Effector memory CD8-positive, alpha-beta T cell (primary cell): ENCODE results near the gene RGP1.

Experiments used
- ATAC-seq: fragments of 150-1000 bp; cut with Tn5 transposase; replicated peaks from 2 replicates; pipeline ENCODE4 v1.10.0; 2021; ENCODE audit warnings: mild to moderate bottlenecking, moderate library complexity
- DNase-seq, 3 experiments: peaks; one replicate each; pipeline ENCODE4 v3.0.0; 2021
- H3K27ac Mint-ChIP-seq, 2 donors: one replicate each; pipeline ENCODE4 v1.8.0; 2022; ENCODE audit warnings: mild to moderate bottlenecking in 2 of 2, mixed read lengths in 2 of 2, moderate library complexity in 2 of 2
- H3K27me3 Mint-ChIP-seq, 2 donors: one replicate each; pipeline ENCODE4 v1.8.0; 2022; ENCODE audit warnings: mixed read lengths in 2 of 2
- H3K36me3 Mint-ChIP-seq: one replicate; pipeline ENCODE4 v1.8.0; 2022; ENCODE audit warnings: mild to moderate bottlenecking, moderate library complexity, mixed read lengths; ENCODE audit not compliant: insufficient read depth
- H3K4me1 Mint-ChIP-seq, 2 donors: one replicate each; pipeline ENCODE4 v1.8.0; 2022; ENCODE audit warnings: low read depth in 2 of 2, mixed read lengths in 2 of 2
- H3K4me3 Mint-ChIP-seq, 2 donors: one replicate each; pipeline ENCODE4 v1.8.0; 2022; ENCODE audit warnings: mild to moderate bottlenecking in 2 of 2, mixed read lengths in 2 of 2, moderate library complexity in 2 of 2
- H3K9me3 Mint-ChIP-seq, 2 donors: one replicate each; pipeline ENCODE4 v1.8.0; 2022; ENCODE audit warnings: mixed read lengths in 2 of 2

Gene RGP1

GRCh38 chr9:35776018-35776417, 26.9 kb downstream of the RGP1 start:
- H3K27ac Mint-ChIP-seq: no peak overlapping the region
- H3K27me3 Mint-ChIP-seq: no peaks in the 10 kb centered on the region
- no peak for ATAC-seq
- no peak overlapping the region for H3K4me3 Mint-ChIP-seq
- H3K4me1 Mint-ChIP-seq: peaks cover 0 to 1% of the 10 kb centered on the region in 2 donors
- no peaks in the 10 kb centered on the region for H3K9me3 Mint-ChIP-seq
- no peak for DNase-seq
- H3K36me3 Mint-ChIP-seq: no peaks in the 10 kb centered on the region

- H3K4me1 Mint-ChIP-seq: peaks cover 0 to 3% of the 10 kb centered on the region in 2 donors
- no peak for ATAC-seq
- no peaks in the 10 kb centered on the region for H3K27me3 Mint-ChIP-seq
- no peaks in the 10 kb centered on the region for H3K36me3 Mint-ChIP-seq
- no peak overlapping the region for H3K27ac Mint-ChIP-seq
- no peak overlapping the region for H3K4me3 Mint-ChIP-seq
- H3K9me3 Mint-ChIP-seq: no peaks in the 10 kb centered on the region
- DNase-seq: no peak
Measured at GRCh38 chr9:35778496-35778895, 29.4 kb downstream of the RGP1 start.

DNA sequence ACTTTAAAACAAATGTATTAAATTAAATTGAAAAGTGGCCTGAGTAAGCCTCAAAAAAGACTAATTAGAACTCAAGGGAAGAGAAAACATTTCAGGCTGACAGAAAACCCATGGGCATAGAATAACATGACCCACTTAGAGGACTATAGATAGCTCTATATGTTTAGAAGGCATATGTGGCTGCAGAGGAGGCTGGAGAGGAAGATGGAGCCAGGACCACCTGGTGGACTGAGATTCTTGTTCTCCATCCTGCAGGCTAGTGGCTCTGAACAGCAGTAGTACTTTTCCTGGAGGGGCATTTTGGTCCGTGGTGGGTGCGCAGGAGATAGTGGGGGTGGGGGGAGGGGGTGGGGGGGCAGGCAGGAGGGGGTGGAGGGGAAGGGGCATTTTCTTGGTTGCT, 32.0 kb downstream of the RGP1 start:
- Mint-ChIP-seq H3K4me1 (peaks cover 0 to 3% of the 10 kb centered on the region in 2 donors), H3K4me3 (no peak overlapping the region), H3K36me3 (no peaks in the 10 kb centered on the region), H3K9me3 (no peaks in the 10 kb centered on the region), H3K27ac (peak overlapping the region in 1 of 2 donors; percentile 17), H3K27me3 (no peaks in the 10 kb centered on the region)
- DNase-seq: no peak
- no peak for ATAC-seq

- Mint-ChIP-seq H3K9me3 (no peaks in the 10 kb centered on the region), H3K4me1 (peaks cover 0 to 3% of the 10 kb centered on the region in 2 donors), H3K27me3 (no peaks in the 10 kb centered on the region), H3K27ac (no peak overlapping the region), H3K4me3 (no peak overlapping the region), H3K36me3 (peaks cover 13% of the 10 kb centered on the region)
- DNase-seq: no peak
- ATAC-seq: no peak
Measured at GRCh38 chr9:35783418-35783817, 34.3 kb downstream of the RGP1 start.

DNA sequence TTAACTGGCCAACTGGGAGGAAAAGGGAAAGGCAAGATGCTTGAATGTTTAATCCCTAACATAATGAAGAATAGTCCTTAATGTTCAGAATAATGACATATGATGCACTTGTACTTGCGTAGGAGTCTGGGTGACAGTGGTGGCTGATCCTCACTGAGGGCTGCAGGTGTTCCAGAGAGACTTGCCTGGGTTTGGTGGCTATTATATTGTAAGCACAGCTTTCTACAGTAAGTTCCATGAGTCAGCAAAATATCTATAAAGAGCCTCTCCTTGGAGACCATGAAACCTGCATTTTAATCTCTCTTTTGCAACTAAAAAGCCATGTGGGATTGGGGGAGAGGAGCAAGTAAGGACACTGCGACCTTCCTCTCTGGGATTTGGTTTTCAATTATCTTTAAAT, 40.5 kb downstream of the RGP1 start:
- Mint-ChIP-seq H3K9me3 (no peaks in the 10 kb centered on the region), H3K27me3 (no peaks in the 10 kb centered on the region), H3K4me3 (no peak overlapping the region), H3K36me3 (peaks cover 20% of the 10 kb centered on the region), H3K27ac (no peak overlapping the region), H3K4me1 (peaks cover 9 to 12% of the 10 kb centered on the region in 2 donors)
- DNase-seq (no peak), ATAC-seq (no peak)

GRCh38 chr9:35790025-35790384, 40.9 kb downstream of the RGP1 start:
- H3K9me3 Mint-ChIP-seq: no peaks in the 10 kb centered on the region
- H3K27ac Mint-ChIP-seq: no peak overlapping the region
- H3K36me3 Mint-ChIP-seq: peaks cover 20% of the 10 kb centered on the region
- H3K4me1 Mint-ChIP-seq: peaks cover 9 to 12% of the 10 kb centered on the region in 2 donors
- DNase-seq (no peak), ATAC-seq (no peak)
- H3K4me3 Mint-ChIP-seq: no peak overlapping the region
- H3K27me3 Mint-ChIP-seq: no peaks in the 10 kb centered on the region

DNA sequence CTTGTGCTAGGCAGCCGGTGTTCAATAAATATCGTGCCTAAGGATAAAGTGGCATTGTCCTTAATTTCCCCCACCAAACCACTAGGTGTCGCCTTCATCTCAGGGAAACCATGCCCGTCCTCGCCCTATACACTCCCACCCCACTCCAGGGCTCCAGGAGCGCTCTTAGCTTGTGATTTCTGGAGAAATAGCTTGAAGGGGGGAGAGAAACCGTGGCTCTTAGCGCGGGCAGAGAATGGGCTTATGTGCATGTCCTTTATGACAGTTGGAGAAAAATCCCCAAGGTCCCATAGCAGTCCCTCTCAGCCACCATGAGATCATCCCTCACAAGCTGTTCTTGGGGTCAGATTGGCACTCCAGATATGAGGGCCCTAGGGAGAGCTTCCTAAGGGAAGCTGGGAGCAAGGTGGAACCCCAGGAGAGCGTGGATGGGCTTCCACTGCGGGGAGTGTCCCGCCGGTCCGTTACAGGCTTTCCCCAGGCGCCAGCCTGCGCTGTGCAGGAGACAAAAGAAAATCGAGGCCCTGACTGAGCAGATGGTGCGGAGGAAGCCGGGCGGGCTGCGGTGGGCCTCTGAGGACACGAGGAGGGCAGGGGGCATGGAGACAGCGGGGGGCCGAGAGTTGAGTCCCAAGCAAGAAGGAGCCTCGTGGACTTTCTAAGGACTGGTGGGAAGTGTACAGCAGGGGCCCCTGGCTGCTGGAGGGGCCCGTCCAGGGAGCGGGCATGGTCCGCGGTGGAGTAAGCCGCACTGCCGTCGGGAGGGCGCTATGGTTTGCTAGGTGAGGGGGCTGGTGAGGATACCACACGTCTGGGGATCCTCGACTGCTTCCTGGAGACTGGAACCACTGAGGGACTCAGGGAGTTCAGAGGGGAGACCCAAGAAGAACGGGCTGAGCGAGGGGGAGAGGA, 41.6 kb downstream of the RGP1 start:
- H3K4me3 Mint-ChIP-seq: no peak overlapping the region

GRCh38 chr9:35791297-35791921, 42.3 kb downstream of the RGP1 start, which contains the start of gene NPR2:
NPR2 (plus strand) TSS chr9:35791591; CDS start chr9:35792409, 818 bp downstream.
- Mint-ChIP-seq H3K4me1 (peaks cover 9 to 12% of the 10 kb centered on the region in 2 donors), H3K36me3 (peaks cover 19% of the 10 kb centered on the region), H3K27ac (no peak within 1 kb of the TSS), H3K9me3 (no peaks in the 10 kb centered on the region), H3K4me3 (no peak within 1 kb of the TSS), H3K27me3 (no peaks in the 10 kb centered on the region)
- no peak for DNase-seq
- ATAC-seq: no peak

More for the DNA sequence above, 41.6 kb downstream of the RGP1 start:
- Mint-ChIP-seq H3K27me3 (no peaks in the 10 kb centered on the region), H3K27ac (no peak overlapping the region), H3K36me3 (peaks cover 20% of the 10 kb centered on the region), H3K4me1 (peaks cover 9 to 12% of the 10 kb centered on the region in 2 donors), H3K9me3 (no peaks in the 10 kb centered on the region)
- ATAC-seq: peak; percentile 93
- peak; percentile 60 to 64 (median 62) for DNase-seq

GRCh38 chr9:35792024-35792813, 43.1 kb downstream of the RGP1 start:
- Mint-ChIP-seq H3K9me3 (no peaks in the 10 kb centered on the region), H3K27ac (no peak overlapping the region), H3K36me3 (peaks cover 12% of the 10 kb centered on the region), H3K4me3 (no peak overlapping the region), H3K27me3 (no peaks in the 10 kb centered on the region), H3K4me1 (peaks cover 9 to 12% of the 10 kb centered on the region in 2 donors)
- no peak for DNase-seq
- no peak for ATAC-seq

DNA sequence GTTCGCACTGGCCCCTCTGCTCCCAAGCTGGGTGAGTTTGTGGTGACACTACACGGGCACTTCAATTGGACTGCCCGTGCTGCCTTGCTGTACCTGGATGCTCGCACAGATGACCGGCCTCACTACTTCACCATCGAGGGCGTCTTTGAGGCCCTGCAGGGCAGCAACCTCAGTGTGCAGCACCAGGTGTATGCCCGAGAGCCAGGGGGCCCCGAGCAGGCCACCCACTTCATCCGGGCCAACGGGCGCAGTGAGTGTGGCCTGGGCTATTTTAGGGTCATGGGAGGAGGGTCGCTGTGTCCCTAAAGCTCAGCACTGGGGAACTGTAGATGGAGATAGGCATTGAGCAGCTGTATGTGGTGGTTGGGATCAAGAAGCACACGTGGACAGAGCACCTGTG, 43.7 kb downstream of the RGP1 start:
- peaks cover 9 to 12% of the 10 kb centered on the region in 2 donors for H3K4me1 Mint-ChIP-seq
- H3K36me3 Mint-ChIP-seq: peaks cover 9% of the 10 kb centered on the region
- DNase-seq (no peak), ATAC-seq (no peak)
- no peaks in the 10 kb centered on the region for H3K27me3 Mint-ChIP-seq
- no peak overlapping the region for H3K4me3 Mint-ChIP-seq
- H3K9me3 Mint-ChIP-seq: no peaks in the 10 kb centered on the region
- peak overlapping the region; percentile 64 to 74 for H3K27ac Mint-ChIP-seq

GRCh38 chr9:35793461-35793860, 44.4 kb downstream of the RGP1 start:
- Mint-ChIP-seq H3K36me3 (peaks cover 6% of the 10 kb centered on the region), H3K4me3 (no peak overlapping the region), H3K4me1 (peaks cover 9 to 12% of the 10 kb centered on the region in 2 donors), H3K9me3 (no peaks in the 10 kb centered on the region), H3K27ac (peak overlapping the region; percentile 64 to 74), H3K27me3 (no peaks in the 10 kb centered on the region)
- ATAC-seq (no peak), DNase-seq (no peak)

- no peaks in the 10 kb centered on the region for H3K27me3 Mint-ChIP-seq
- peaks cover 5 to 7% of the 10 kb centered on the region in 2 donors for H3K4me1 Mint-ChIP-seq
- H3K9me3 Mint-ChIP-seq: no peaks in the 10 kb centered on the region
- DNase-seq: no peak
- H3K36me3 Mint-ChIP-seq: no peaks in the 10 kb centered on the region
- H3K27ac Mint-ChIP-seq: no peak overlapping the region
- no peak overlapping the region for H3K4me3 Mint-ChIP-seq
- no peak for ATAC-seq
Measured at GRCh38 chr9:35795695-35796094, 46.6 kb downstream of the RGP1 start.

DNA sequence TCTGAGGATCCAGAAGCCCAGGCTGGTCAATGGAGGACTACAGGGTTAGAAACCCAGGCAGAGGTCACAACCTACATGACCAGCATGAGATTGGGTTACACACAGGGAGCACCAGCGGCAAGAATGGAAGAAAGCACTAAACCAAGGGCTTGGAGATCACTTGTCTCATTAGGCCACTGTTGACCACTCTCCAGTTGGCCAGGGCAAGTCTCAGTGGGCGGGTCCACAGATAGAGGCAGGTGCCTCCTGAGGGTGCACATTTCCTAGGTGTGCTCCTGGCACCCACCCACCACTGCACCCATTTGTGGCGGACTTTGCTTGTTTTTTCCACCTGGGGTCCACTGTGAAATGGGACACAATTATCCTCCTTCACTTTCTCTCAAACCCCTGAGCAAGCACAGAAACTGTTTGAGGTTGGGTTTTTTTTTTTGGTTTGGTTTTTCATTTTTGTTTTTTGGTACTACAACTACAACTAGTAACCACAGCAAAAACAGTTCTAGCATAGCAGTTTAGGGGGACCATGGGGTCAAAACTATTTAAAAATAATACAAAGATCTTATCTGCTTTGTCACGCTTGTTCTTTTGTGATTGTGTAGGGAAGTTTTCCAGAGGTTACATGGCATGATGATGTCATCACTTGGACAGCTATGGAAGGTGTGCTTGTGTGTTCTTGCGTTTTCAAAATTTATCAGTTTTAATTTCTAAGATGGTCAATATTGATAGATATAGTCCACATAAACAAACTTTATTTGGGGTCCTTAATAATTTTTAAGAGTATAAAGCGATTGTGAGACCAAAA, 48.4 kb downstream of the RGP1 start:
- Mint-ChIP-seq H3K4me3 (no peak overlapping the region), H3K27ac (no peak overlapping the region), H3K4me1 (peaks cover 2 to 7% of the 10 kb centered on the region in 2 donors), H3K9me3 (no peaks in the 10 kb centered on the region), H3K36me3 (no peaks in the 10 kb centered on the region), H3K27me3 (no peaks in the 10 kb centered on the region)
- DNase-seq (no peak), ATAC-seq (no peak)
